ENCODE measurements around the gene MCMBP. TPM values are rescaled to one million over a fixed set of nuclear protein-coding genes. Genes with fewer than 3 reads are reported as not detected.

MCMBP gene
- total RNA-seq, 1 donor from 2014 or later: 43.4 TPM

DNA sequence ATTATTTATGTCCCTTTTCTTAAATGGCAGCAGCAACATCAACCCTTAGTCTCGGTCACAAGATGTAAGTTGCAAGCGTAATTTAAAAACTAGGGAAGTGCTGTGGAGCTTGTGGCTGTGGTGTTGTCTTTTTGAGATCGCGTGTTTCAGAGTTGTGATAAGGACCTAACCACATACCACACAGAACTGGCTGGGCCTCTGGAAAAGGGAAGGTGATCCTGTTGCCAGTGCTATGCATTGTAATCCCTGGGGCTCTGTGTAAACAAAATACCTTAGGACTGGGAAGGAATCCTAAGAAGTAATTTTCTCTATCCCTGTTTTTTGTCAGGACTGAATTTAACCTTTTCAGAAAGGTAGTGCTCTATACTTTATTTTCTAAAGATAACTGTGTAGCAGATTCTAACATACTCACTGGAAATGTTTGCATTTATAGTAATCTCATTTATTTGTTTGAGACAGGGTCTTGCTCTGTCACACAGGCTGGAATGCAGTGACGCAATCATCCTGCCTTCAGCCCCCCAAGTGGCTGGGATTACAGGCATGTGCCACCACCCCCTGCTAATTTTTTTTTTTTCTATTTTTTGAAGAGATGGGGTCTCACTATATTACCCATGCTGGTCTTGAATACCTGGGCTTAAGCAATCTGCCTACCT is 86.4 kb downstream of the MCMBP start:
- H3K4me3 ChIP-seq (ENCODE audit: low read depth, low read length): no peak overlapping the region
- TF ChIP-seq, protein P1, sequence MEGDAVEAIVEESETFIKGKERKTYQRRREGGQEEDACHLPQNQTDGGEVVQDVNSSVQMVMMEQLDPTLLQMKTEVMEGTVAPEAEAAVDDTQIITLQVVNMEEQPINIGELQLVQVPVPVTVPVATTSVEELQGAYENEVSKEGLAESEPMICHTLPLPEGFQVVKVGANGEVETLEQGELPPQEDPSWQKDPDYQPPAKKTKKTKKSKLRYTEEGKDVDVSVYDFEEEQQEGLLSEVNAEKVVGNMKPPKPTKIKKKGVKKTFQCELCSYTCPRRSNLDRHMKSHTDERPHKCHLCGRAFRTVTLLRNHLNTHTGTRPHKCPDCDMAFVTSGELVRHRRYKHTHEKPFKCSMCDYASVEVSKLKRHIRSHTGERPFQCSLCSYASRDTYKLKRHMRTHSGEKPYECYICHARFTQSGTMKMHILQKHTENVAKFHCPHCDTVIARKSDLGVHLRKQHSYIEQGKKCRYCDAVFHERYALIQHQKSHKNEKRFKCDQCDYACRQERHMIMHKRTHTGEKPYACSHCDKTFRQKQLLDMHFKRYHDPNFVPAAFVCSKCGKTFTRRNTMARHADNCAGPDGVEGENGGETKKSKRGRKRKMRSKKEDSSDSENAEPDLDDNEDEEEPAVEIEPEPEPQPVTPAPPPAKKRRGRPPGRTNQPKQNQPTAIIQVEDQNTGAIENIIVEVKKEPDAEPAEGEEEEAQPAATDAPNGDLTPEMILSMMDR (IDR thresholded peaks at IDR 0.05; ENCODE audit: insufficient read depth, low read length, severe bottlenecking): no peak
- no peaks in the 10 kb centered on the region for H3K27me3 ChIP-seq (ENCODE audit: control insufficient read depth, insufficient read depth, low read length)
- FAIRE-seq (no peak), DNase-seq (ENCODE audit: low read depth) (no peak)
- H3K36me3 ChIP-seq (ENCODE audit: control insufficient read depth, insufficient read depth, low read length): no peaks in the 10 kb centered on the region

DNA sequence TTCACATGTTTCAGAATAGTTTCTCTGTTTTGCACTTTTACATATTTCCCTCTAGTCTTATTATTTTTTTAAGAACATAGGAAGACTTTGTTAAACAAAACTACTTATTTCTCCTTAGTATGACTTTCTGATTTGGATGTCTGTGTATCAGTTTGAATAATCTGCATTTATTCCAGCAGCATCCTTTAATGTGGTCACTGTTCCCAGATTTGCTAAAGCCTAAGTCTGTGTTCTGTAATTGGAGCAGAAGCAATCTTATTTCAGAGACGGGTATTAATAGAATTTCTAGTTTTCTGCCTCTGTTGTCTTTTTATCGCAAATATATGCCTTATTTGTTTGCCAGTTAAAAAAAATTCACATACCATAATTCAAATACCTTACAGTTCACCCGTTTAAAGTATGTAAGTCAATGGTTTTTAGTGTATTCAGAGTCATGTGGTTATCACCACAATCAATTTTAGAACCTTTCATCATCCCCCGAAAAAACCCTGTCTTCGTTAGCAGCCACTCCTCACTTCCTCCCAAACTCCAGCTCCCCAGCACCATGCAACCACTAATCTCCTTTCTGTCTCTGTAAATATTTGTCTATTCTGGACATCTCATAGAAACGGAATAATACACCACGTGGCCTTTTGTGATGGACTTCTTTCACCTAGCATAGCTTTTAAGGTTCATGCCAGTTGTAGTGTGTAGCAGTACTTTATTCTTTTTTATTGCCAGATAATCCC is 88.1 kb downstream of the MCMBP start:
- Histone ChIP-seq H3K4me3 (ENCODE audit: low read depth, low read length) (no peak overlapping the region), H3K36me3 (ENCODE audit: control insufficient read depth, insufficient read depth, low read length) (no peaks in the 10 kb centered on the region), H3K27me3 (ENCODE audit: control insufficient read depth, insufficient read depth, low read length) (no peaks in the 10 kb centered on the region)
- TF ChIP-seq, protein P1 (IDR thresholded peaks at IDR 0.05; ENCODE audit: insufficient read depth, low read length, severe bottlenecking): no peak
- no peak for DNase-seq (ENCODE audit: low read depth)
- FAIRE-seq: no peak

DNA sequence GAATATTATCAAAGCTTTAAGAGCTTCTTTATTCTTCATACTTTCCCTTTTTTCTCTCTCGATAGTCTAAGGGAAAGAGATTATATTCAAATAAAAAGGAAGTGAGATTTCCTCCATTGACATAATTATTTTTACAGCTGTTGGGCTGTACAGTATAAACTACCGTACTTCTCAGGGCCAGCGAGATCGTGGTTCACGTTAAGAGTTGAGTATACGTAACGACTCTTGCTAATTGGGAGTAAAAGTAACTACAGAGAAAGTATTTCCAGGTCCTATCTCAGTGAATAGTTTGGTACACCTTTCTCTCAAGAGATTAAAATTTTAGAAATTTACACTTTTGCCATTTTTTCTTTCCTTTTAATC is 89.0 kb downstream of the MCMBP start:
- FAIRE-seq (no peak), DNase-seq (ENCODE audit: low read depth) (no peak)
- TF ChIP-seq, protein P1 (IDR thresholded peaks at IDR 0.05; ENCODE audit: insufficient read depth, low read length, severe bottlenecking): no peak
- H3K27me3 ChIP-seq (ENCODE audit: control insufficient read depth, insufficient read depth, low read length): no peaks in the 10 kb centered on the region
- no peaks in the 10 kb centered on the region for H3K36me3 ChIP-seq (ENCODE audit: control insufficient read depth, insufficient read depth, low read length)
- H3K4me3 ChIP-seq (ENCODE audit: low read depth, low read length): no peak overlapping the region

DNA sequence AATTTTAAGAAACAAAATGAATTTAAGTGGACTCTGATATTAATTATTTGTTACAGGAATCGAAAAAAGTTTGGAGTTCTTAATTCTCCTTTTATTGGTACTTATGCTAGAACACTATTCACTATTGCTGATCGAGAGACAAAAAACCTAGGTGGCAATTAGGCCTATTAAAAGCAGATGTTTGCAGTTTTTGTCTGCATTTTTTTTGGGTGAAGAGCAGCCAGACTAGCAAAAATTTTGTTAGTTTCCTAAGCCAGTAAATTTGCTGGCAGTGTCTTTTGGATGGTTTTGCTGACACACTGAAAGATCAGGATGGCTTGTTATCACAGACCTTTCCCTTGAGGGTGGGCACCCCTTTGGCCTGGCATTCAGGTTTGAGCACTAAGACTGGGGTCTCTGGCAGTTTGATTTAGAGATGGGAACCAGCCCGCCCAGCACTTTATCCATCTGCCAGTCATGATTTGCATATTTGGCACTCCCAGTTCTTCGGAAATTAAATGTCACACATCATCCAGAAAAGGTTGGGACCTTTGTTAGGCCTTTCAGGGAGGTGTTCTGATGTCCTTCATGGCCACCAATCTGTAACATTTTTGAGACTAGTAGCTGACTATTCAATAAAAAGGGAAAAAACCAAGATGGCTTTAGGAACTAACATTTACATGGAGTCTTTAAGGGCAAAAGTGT is 89.5 kb downstream of the MCMBP start:
- no peaks in the 10 kb centered on the region for H3K27me3 ChIP-seq (ENCODE audit: control insufficient read depth, insufficient read depth, low read length)
- TF ChIP-seq, protein P1 (IDR thresholded peaks at IDR 0.05; ENCODE audit: insufficient read depth, low read length, severe bottlenecking): no peak
- FAIRE-seq (no peak), DNase-seq (ENCODE audit: low read depth) (no peak)
- H3K4me3 ChIP-seq (ENCODE audit: low read depth, low read length): no peak overlapping the region
- H3K36me3 ChIP-seq (ENCODE audit: control insufficient read depth, insufficient read depth, low read length): no peaks in the 10 kb centered on the region

DNA sequence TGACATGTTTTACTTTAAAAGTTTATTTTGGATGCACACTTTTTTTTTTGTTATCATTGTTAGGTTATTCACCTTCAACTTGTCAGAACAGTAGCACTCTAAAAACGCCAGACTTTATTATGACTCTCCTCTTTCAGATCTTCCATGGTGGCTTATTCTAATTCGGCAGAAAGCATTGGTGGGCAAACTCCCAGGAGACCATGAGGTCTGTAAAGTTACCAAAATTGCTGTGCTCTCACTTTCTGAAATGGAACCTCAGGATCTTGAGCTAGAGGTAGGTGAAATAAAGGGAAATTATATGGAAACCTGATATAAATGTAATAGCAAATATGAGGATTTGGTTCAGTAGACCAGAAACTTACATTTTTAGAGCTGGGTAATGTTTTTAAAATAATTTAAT is 91.1 kb downstream of the MCMBP start:
- Histone ChIP-seq H3K36me3 (ENCODE audit: control insufficient read depth, insufficient read depth, low read length) (no peaks in the 10 kb centered on the region), H3K27me3 (ENCODE audit: control insufficient read depth, insufficient read depth, low read length) (no peaks in the 10 kb centered on the region), H3K4me3 (ENCODE audit: low read depth, low read length) (no peak overlapping the region)
- DNase-seq (ENCODE audit: low read depth) (no peak), FAIRE-seq (no peak)
- TF ChIP-seq, protein P1 (IDR thresholded peaks at IDR 0.05; ENCODE audit: insufficient read depth, low read length, severe bottlenecking): no peak
